Liver (tissue), 9 donors: Measurements from ENCODE around the gene KRT16. TPM values are rescaled to one million over a fixed set of nuclear protein-coding genes. Genes with fewer than 3 reads are reported as not detected.

Source experiments
- DNase-seq: peaks from one replicate; pipeline ENCODE4 v3.0.0-alpha.2; 2017; ENCODE audit warnings: low spot score
- H3K27ac ChIP-seq, 2 donors: one replicate each; pipeline ENCODE4 v1.7.0; 2013; ENCODE audit warnings: inconsistent platforms in 2 of 2, low read length in 2 of 2, control low read depth in 1 of 2, low read depth in 1 of 2, mild to moderate bottlenecking in 1 of 2
- H3K27me3 ChIP-seq, 4 donors: one replicate each; pipeline versions ENCODE4 v1.6.1 to v1.7.0; 2013; ENCODE audit warnings: low read length in 3 of 4, inconsistent platforms in 1 of 4, mild to moderate bottlenecking in 1 of 4, moderate library complexity in 1 of 4; ENCODE audit not compliant: control insufficient read depth in 4 of 4, insufficient read depth in 4 of 4
- H3K36me3 ChIP-seq, 4 donors: one replicate each; pipeline versions ENCODE4 v1.6.1 to v1.7.0; 2013; ENCODE audit warnings: low read length in 3 of 4, mild to moderate bottlenecking in 3 of 4, low read depth in 1 of 4, moderate library complexity in 1 of 4; ENCODE audit not compliant: control insufficient read depth in 4 of 4, insufficient read depth in 3 of 4
- H3K4me1 ChIP-seq, 4 donors: one replicate each; pipeline versions ENCODE4 v1.6.1 to v1.7.0; 2013; ENCODE audit warnings: low read length in 3 of 4, mild to moderate bottlenecking in 3 of 4, moderate library complexity in 1 of 4; ENCODE audit not compliant: control insufficient read depth in 4 of 4, insufficient read depth in 4 of 4
- H3K4me3 ChIP-seq, 3 donors: one replicate each; pipeline versions ENCODE4 v1.6.1 to v1.7.0; 2013; ENCODE audit warnings: low read length in 3 of 3, control low read depth in 1 of 3, low read depth in 1 of 3, mild to moderate bottlenecking in 1 of 3
- H3K9ac ChIP-seq, 2 donors: one replicate each; pipeline ENCODE4 v1.7.0; 2013; ENCODE audit warnings: low read length in 2 of 2, mild to moderate bottlenecking in 2 of 2, moderate library complexity in 2 of 2, control low read depth in 1 of 2, low read depth in 1 of 2
- H3K9me3 ChIP-seq, 4 donors: one replicate each; pipeline versions ENCODE4 v1.6.1 to v1.7.0; 2013; ENCODE audit warnings: low read length in 3 of 4; ENCODE audit not compliant: control insufficient read depth in 4 of 4
- ATF3 ChIP-seq: IDR thresholded peaks from 2 replicates; pipeline ENCODE4 v1.6.1; 2016; ENCODE audit warnings: antibody characterized with exemption
- CTCF ChIP-seq: fragments of 150-350 bp; IDR thresholded peaks from 2 replicates; pipeline ENCODE4 v1.5.1; 2017; ENCODE audit warnings: improper control_type of control experiment, low read depth, low read length; ENCODE audit not compliant: missing input control
- EGR1 ChIP-seq, 2 donors: IDR thresholded peaks; 2 replicates each; pipeline ENCODE4 v1.6.1; 2016 to 2018; ENCODE audit warnings: antibody characterized with exemption in 2 of 2, low read depth in 2 of 2
- FOXA1 ChIP-seq: IDR thresholded peaks from 2 replicates; pipeline ENCODE4 v1.6.1; 2016; ENCODE audit warnings: antibody characterized with exemption
- FOXA2 ChIP-seq: IDR thresholded peaks from 2 replicates; pipeline ENCODE4 v1.6.1; 2016; ENCODE audit warnings: antibody characterized with exemption
- GABPA ChIP-seq, 2 donors: IDR thresholded peaks in 1 of 2; conservative IDR thresholded peaks in 1 of 2; 2 replicates each; pipeline ENCODE4 v1.6.1; 2016; ENCODE audit warnings: antibody characterized with exemption in 2 of 2, mild to moderate bottlenecking in 1 of 2, moderate library complexity in 1 of 2
- HNF4A ChIP-seq, 2 donors: conservative IDR thresholded peaks; 2 replicates each; pipeline ENCODE4 v1.6.1; 2016; ENCODE audit warnings: antibody characterized with exemption in 2 of 2, mild to moderate bottlenecking in 2 of 2
- HNF4G ChIP-seq: IDR thresholded peaks from 2 replicates; pipeline ENCODE4 v1.6.1; 2016; ENCODE audit warnings: antibody characterized with exemption
- JUND ChIP-seq, 2 donors: IDR thresholded peaks; 2 replicates each; pipeline ENCODE4 v1.6.1; 2016; ENCODE audit warnings: antibody characterized with exemption in 2 of 2
- MAX ChIP-seq: IDR thresholded peaks from 2 replicates; pipeline ENCODE4 v1.6.1; 2016; ENCODE audit warnings: antibody characterized with exemption
- NR2F2 ChIP-seq: IDR thresholded peaks from 2 replicates; pipeline ENCODE4 v1.6.1; 2016; ENCODE audit warnings: antibody characterized with exemption
- RAD21 ChIP-seq, 2 donors: IDR thresholded peaks; 2 replicates each; pipeline ENCODE4 v1.6.1; 2016; ENCODE audit warnings: antibody characterized with exemption in 2 of 2, mild to moderate bottlenecking in 2 of 2
- REST ChIP-seq: IDR thresholded peaks from 2 replicates; pipeline ENCODE4 v1.6.1; 2016; ENCODE audit warnings: antibody characterized with exemption, mild to moderate bottlenecking
- RXRA ChIP-seq, 2 donors: IDR thresholded peaks; 2 replicates each; pipeline ENCODE4 v1.6.1; 2017 to 2018; ENCODE audit warnings: antibody characterized with exemption in 2 of 2, mild to moderate bottlenecking in 1 of 2
- SP1 ChIP-seq: IDR thresholded peaks from 2 replicates; pipeline ENCODE4 v1.6.1; 2018; ENCODE audit warnings: antibody characterized with exemption, mild to moderate bottlenecking
- TAF1 ChIP-seq: conservative IDR thresholded peaks from 2 replicates; pipeline ENCODE4 v1.6.1; 2016; ENCODE audit warnings: antibody characterized with exemption, mild to moderate bottlenecking
- YY1 ChIP-seq: IDR thresholded peaks from 2 replicates; pipeline ENCODE4 v1.6.1; 2016; ENCODE audit warnings: antibody characterized with exemption, mild to moderate bottlenecking
- ZBTB33 ChIP-seq: IDR thresholded peaks from 2 replicates; pipeline ENCODE4 v1.6.1; 2016; ENCODE audit warnings: antibody characterized with exemption
- WGBS: extraction: QIAGEN DNeasy Blood & Tissue Kit; methylation state at CpG from one replicate; pipeline ENCODE4 v1.1.7; 2013; 5-methylcytosine and 5-hydroxymethylcytosine counted together
- polyA plus RNA-seq, 2 donors: library from polyadenylated mRNA; stranded (reverse) in 1 of 2; unstranded in 1 of 2; fragments of 200-250 nt in 1 of 2; fragments of >200 nt in 1 of 2; fragmentation: Nextera tagmentation in 1 of 2; extraction: Ambion mirVana in 1 of 2; gene quantifications; one replicate each; pipeline versions ENCODE4 v1.2.1 to v1.2.3, GENCODE V29; 2013 to 2015
- total RNA-seq, 2 donors: library from RNA; depleted of rRNA; stranded (reverse); fragments of >200 nt; gene quantifications; one replicate each; pipeline ENCODE4 v1.2.3, GENCODE V29; 2014
- donor health status: healthy.
- donor health status: healthy.
- donor health status: healthy.
- donor health status: healthy.
- donor health status: healthy.

Gene KRT16
- total and polyA plus RNA-seq, 4 donors: not detected

- Histone ChIP-seq H3K27me3 (no peaks in the 10 kb centered on the region), H3K4me1 (no peaks in the 10 kb centered on the region), H3K9ac (no peak overlapping the region), H3K9me3 (no peaks in the 10 kb centered on the region), H3K4me3 (no peak overlapping the region), H3K36me3 (no peaks in the 10 kb centered on the region), H3K27ac (no peak overlapping the region)
- 79% methylated on average over 4 of the region's 4 CpGs for WGBS
- DNase-seq: no peak
- TF ChIP-seq HNF4G (no peak), SP1 (no peak), FOXA2 (no peak), REST (no peak), CTCF (no peak), HNF4A (conservative IDR thresholded peaks at IDR 0.05) (no peak), YY1 (no peak), JUND (IDR thresholded peaks at IDR 0.05) (no peak), ZBTB33 (no peak), MAX (no peak), RXRA (IDR thresholded peaks at IDR 0.05) (no peak), TAF1 (no peak), GABPA (IDR thresholded peaks at IDR 0.05 in 1 of 2, conservative IDR thresholded peaks at IDR 0.05 in 1 of 2) (no peak), EGR1 (IDR thresholded peaks at IDR 0.05; ENCODE audit: low read depth in 2 of 2) (no peak), ATF3 (no peak), NR2F2 (no peak), FOXA1 (no peak), RAD21 (IDR thresholded peaks at IDR 0.05) (no peak)
These were observed 12.2 kb downstream of the KRT16 start for GRCh38 chr17:41600318-41600717.
